Vagina (tissue), 2 donors: ENCODE data around the gene PIK3C2B. TPM values are rescaled to one million over a fixed set of nuclear protein-coding genes. Genes with fewer than 3 reads are reported as not detected.

Experiments
- DNase-seq, 2 donors: peaks; one replicate each; pipeline ENCODE4 v3.0.0-alpha.2; 2017; ENCODE audit errors: extremely low spot score in 2 of 2
- H3K27ac ChIP-seq: fragments of 200-600 bp; sonication (generic); one replicate; pipeline ENCODE4 v1.5.1; 2019
- H3K27me3 ChIP-seq: fragments of 200-600 bp; sonication (generic); one replicate; pipeline ENCODE4 v1.5.1; 2019
- H3K36me3 ChIP-seq, 2 donors: fragments of 200-600 bp; sonication (generic); one replicate each; pipeline ENCODE4 v1.5.1; 2017 to 2019
- H3K4me1 ChIP-seq: fragments of 200-600 bp; sonication (generic); one replicate; pipeline ENCODE4 v1.5.1; 2019
- H3K4me3 ChIP-seq, 2 donors: fragments of 200-600 bp; sonication (generic); 1 replicate in 1 of 2; 2 replicates in 1 of 2; pipeline ENCODE4 v1.5.1; 2016 to 2019
- H3K9me3 ChIP-seq: fragments of 200-600 bp; sonication (generic); one replicate; pipeline ENCODE4 v1.5.1; 2019
- POLR2A ChIP-seq, 2 donors: fragments of 450-650 bp; IDR thresholded peaks; one replicate each; pipeline ENCODE4 v1.6.1; 2017; ENCODE audit warnings: antibody characterized with exemption in 2 of 2, mild to moderate bottlenecking in 2 of 2, moderate library complexity in 2 of 2
- POLR2AphosphoS5 ChIP-seq, 2 donors: sonication (generic); formaldehyde crosslinking; IDR thresholded peaks; one replicate each; pipeline ENCODE4 v1.9.0; 2017; ENCODE audit warnings: antibody characterized with exemption in 2 of 2, mild to moderate bottlenecking in 2 of 2, low read depth in 1 of 2; ENCODE audit not compliant: insufficient read depth in 1 of 2
- intact Hi-C: fragments of 100-400 bp; cut with DNase I; formaldehyde crosslinking; loops from one replicate; pipeline ENCODE4 v1.15.1; 2023
- total RNA-seq: library from RNA; depleted of rRNA; stranded (reverse); fragments of >200 nt; gene quantifications from one replicate; pipeline ENCODE4 v1.2.3, GENCODE V29; 2016
- TF ChIP-seq, protein P1 (sequence below), 3 experiments: fragments of 450-650 bp in 2 of 3; fragments of 200-600 bp in 1 of 3; sonication (generic) in 1 of 3; IDR thresholded peaks; one replicate each; pipeline ENCODE4 v1.5.1; 2017 to 2019; ENCODE audit warnings: antibody characterized with exemption in 3 of 3, mild to moderate bottlenecking in 2 of 3, moderate library complexity in 2 of 3

PIK3C2B gene
- total RNA-seq, 1 donor from 2014 or later = 52.1 TPM

GRCh38 chr1:204466416-204467405 lies 27.9 kb downstream of the PIK3C2B start:
- Histone ChIP-seq H3K4me3 (no peak overlapping the region), H3K36me3 (peaks cover 0 to 4% of the 10 kb centered on the region in 2 donors), H3K4me1 (peaks cover 38% of the 10 kb centered on the region)

GRCh38 chr1:204465546-204466415 lies 28.8 kb downstream of the PIK3C2B start:
- H3K27me3 ChIP-seq = no peaks in the 10 kb centered on the region
- H3K9me3 ChIP-seq = no peaks in the 10 kb centered on the region
- H3K36me3 ChIP-seq = peaks cover 0 to 4% of the 10 kb centered on the region in 2 donors
- no peak for DNase-seq
- no peak overlapping the region for H3K4me3 ChIP-seq
- intact Hi-C loops = no loop called here
- H3K4me1 ChIP-seq = peaks cover 38% of the 10 kb centered on the region
- TF ChIP-seq, protein P1, sequence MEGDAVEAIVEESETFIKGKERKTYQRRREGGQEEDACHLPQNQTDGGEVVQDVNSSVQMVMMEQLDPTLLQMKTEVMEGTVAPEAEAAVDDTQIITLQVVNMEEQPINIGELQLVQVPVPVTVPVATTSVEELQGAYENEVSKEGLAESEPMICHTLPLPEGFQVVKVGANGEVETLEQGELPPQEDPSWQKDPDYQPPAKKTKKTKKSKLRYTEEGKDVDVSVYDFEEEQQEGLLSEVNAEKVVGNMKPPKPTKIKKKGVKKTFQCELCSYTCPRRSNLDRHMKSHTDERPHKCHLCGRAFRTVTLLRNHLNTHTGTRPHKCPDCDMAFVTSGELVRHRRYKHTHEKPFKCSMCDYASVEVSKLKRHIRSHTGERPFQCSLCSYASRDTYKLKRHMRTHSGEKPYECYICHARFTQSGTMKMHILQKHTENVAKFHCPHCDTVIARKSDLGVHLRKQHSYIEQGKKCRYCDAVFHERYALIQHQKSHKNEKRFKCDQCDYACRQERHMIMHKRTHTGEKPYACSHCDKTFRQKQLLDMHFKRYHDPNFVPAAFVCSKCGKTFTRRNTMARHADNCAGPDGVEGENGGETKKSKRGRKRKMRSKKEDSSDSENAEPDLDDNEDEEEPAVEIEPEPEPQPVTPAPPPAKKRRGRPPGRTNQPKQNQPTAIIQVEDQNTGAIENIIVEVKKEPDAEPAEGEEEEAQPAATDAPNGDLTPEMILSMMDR (IDR thresholded peaks at IDR 0.05) = no peak
- TF ChIP-seq POLR2AphosphoS5 (IDR thresholded peaks at IDR 0.05; ENCODE audit: insufficient read depth in 1 of 2, low read depth in 1 of 2) = no peak
- no peak for TF ChIP-seq POLR2A (IDR thresholded peaks at IDR 0.05)
- H3K27ac ChIP-seq = peak overlapping the region; percentile 49

More at GRCh38 chr1:204466416-204467405, 27.9 kb downstream of the PIK3C2B start:
- TF ChIP-seq POLR2AphosphoS5 (IDR thresholded peaks at IDR 0.05; ENCODE audit: insufficient read depth in 1 of 2, low read depth in 1 of 2) (no peak), POLR2A (IDR thresholded peaks at IDR 0.05) (no peak)
- TF ChIP-seq, protein P1 (IDR thresholded peaks at IDR 0.05) = no peak
- intact Hi-C loops = no loop called here
- peak in 1 of 2 donors; percentile 79 for DNase-seq
- H3K27ac ChIP-seq = peak overlapping the region; percentile 49
- no peaks in the 10 kb centered on the region for H3K27me3 ChIP-seq
- no peaks in the 10 kb centered on the region for H3K9me3 ChIP-seq

GRCh38 chr1:204464701-204465100 lies 29.9 kb downstream of the PIK3C2B start:
- no peak for TF ChIP-seq POLR2A (IDR thresholded peaks at IDR 0.05)
- TF ChIP-seq, protein P1 (IDR thresholded peaks at IDR 0.05) = no peak
- no peak for TF ChIP-seq POLR2AphosphoS5 (IDR thresholded peaks at IDR 0.05; ENCODE audit: insufficient read depth in 1 of 2, low read depth in 1 of 2)
- Histone ChIP-seq H3K27me3 (no peaks in the 10 kb centered on the region), H3K4me3 (no peak overlapping the region), H3K4me1 (peaks cover 38% of the 10 kb centered on the region), H3K9me3 (no peaks in the 10 kb centered on the region), H3K27ac (peak overlapping the region; percentile 53), H3K36me3 (peaks cover 0 to 4% of the 10 kb centered on the region in 2 donors)
- no peak for DNase-seq
- intact Hi-C loops = no loop called here

GRCh38 chr1:204464187-204464631 lies 30.4 kb downstream of the PIK3C2B start:
- no peaks in the 10 kb centered on the region for H3K9me3 ChIP-seq
- no peak overlapping the region for H3K4me3 ChIP-seq
- H3K36me3 ChIP-seq = peaks cover 0 to 4% of the 10 kb centered on the region in 2 donors
- peaks cover 38% of the 10 kb centered on the region for H3K4me1 ChIP-seq
- intact Hi-C loops = no loop called here
- DNase-seq = no peak
- peak overlapping the region; percentile 53 for H3K27ac ChIP-seq
- H3K27me3 ChIP-seq = no peaks in the 10 kb centered on the region
- TF ChIP-seq POLR2AphosphoS5 (IDR thresholded peaks at IDR 0.05; ENCODE audit: insufficient read depth in 1 of 2, low read depth in 1 of 2) (no peak), POLR2A (IDR thresholded peaks at IDR 0.05) (no peak)
- TF ChIP-seq, protein P1 (IDR thresholded peaks at IDR 0.05) = no peak
